Activated T-cell treated with anti-CD3 and anti-CD28 coated beads, Interleukin-2, amount 50 U/mL, for 24 hours (primary cell): ENCODE data around the gene SULT1C2.
"Not testable (repeated sequence)": the region's sequence is repeated elsewhere in the genome, so short reads cannot be mapped to it uniquely, and the experiment has no call there.

Source experiments
- DNase-seq: peaks from one replicate; pipeline ENCODE4 v3.0.0-alpha.2; 2020
- H3K27ac Mint-ChIP-seq: 2 replicates; pipeline ENCODE4 v1.8.0; 2020; ENCODE audit warnings: mild to moderate bottlenecking, mixed read lengths
- H3K27me3 Mint-ChIP-seq: 2 replicates; pipeline ENCODE4 v1.8.0; 2020; ENCODE audit warnings: mixed read lengths
- H3K36me3 Mint-ChIP-seq: 2 replicates; pipeline ENCODE4 v1.8.0; 2020; ENCODE audit warnings: low read depth, mixed read lengths
- H3K4me1 Mint-ChIP-seq: 2 replicates; pipeline ENCODE4 v1.8.0; 2020; ENCODE audit warnings: low read depth, mixed read lengths
- H3K4me3 Mint-ChIP-seq: 2 replicates; pipeline ENCODE4 v1.8.0; 2020; ENCODE audit warnings: mild to moderate bottlenecking, moderate library complexity, mixed read lengths
- H3K9me3 Mint-ChIP-seq: 2 replicates; pipeline ENCODE4 v1.8.0; 2020; ENCODE audit warnings: mixed read lengths

Gene SULT1C2

GRCh38 chr2:108270768-108271506, 17.8 kb upstream of the SULT1C2 start:
- DNase-seq: no peak
- no peak overlapping the region for H3K4me3 Mint-ChIP-seq
- H3K36me3 Mint-ChIP-seq: no peaks in the 10 kb centered on the region
- no peak overlapping the region for H3K27ac Mint-ChIP-seq
- H3K27me3 Mint-ChIP-seq: peaks cover 13% of the 10 kb centered on the region
- no peaks in the 10 kb centered on the region for H3K9me3 Mint-ChIP-seq
- H3K4me1 Mint-ChIP-seq: no peaks in the 10 kb centered on the region

GRCh38 chr2:108271691-108272253, 16.9 kb upstream of the SULT1C2 start:
- Mint-ChIP-seq H3K27ac (no peak overlapping the region), H3K4me1 (no peaks in the 10 kb centered on the region), H3K9me3 (no peaks in the 10 kb centered on the region), H3K27me3 (peaks cover 13% of the 10 kb centered on the region), H3K36me3 (no peaks in the 10 kb centered on the region), H3K4me3 (no peak overlapping the region)
- DNase-seq: no peak

DNA sequence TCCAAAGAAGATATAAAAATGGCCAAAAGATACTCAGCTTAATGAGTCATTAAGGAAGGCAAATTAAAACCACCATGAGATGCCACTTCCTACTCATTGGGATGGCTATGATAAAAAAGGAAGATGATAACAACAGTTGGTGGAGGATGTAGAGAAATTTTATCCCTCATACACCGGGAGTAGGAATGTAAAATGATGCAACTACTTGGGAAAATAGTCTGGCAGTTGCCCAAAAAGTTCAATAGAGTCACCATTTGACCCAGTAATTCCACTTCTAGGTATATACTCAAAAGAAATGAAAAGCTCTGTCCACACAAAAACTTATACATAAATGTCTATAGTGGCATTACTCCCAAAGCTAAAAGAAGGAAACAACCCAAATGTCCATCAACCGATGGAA, 10.1 kb upstream of the SULT1C2 start:
- DNase-seq: no peak
- no peaks in the 10 kb centered on the region for H3K36me3 Mint-ChIP-seq
- no peaks in the 10 kb centered on the region for H3K4me1 Mint-ChIP-seq

DNA sequence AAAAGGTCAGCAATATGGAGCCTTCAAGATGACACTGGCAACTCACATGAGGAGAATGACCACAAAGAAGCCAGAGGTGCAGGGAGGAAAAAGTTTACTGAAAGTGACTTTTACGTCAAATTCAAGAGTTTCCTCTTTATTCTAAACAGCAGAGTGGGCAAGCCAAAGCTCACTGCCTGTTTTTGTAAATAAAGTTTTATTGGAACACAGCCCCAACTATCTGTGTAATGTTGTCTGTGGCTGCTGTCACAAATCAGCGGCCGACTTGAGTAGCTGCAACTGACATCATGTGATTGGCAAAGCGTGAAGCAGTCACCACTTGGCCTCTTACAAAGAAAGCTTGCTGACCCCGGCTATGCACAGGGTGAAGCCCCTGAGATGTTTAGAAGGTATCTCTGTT, 9.2 kb upstream of the SULT1C2 start:
- Mint-ChIP-seq H3K36me3 (no peaks in the 10 kb centered on the region), H3K27ac (no peak overlapping the region)

More for the DNA sequence above, 10.1 kb upstream of the SULT1C2 start:
- H3K9me3 Mint-ChIP-seq: peaks cover 4% of the 10 kb centered on the region
- no peak overlapping the region for H3K27ac Mint-ChIP-seq
- no peak overlapping the region for H3K4me3 Mint-ChIP-seq
- peaks cover 2% of the 10 kb centered on the region for H3K27me3 Mint-ChIP-seq

DNA sequence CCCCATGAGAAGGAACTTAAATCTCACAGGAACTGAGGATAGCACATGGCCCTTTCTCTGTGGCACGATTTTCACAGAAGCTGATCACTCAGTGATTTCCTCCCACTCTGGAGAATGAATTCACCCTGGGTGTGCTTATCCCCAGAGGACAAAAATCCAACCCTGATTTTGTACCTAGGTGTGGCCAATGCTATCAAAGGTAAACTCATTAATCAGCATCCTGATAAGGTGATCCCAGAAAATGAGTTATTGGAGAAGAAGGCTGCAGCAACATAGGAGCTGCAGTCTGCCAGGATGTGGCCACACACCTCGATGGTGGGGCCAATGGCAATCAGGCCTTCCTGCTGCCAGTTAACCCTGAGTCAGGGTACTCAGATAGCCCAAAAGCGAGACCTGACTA, 8.2 kb upstream of the SULT1C2 start:
- Mint-ChIP-seq H3K36me3 (no peaks in the 10 kb centered on the region), H3K27me3 (peaks cover 2% of the 10 kb centered on the region), H3K4me1 (no peaks in the 10 kb centered on the region), H3K9me3 (peaks cover 4% of the 10 kb centered on the region), H3K27ac (no peak overlapping the region), H3K4me3 (no peak overlapping the region)
- DNase-seq: no peak

More for the DNA sequence above, 9.2 kb upstream of the SULT1C2 start:
- Mint-ChIP-seq H3K9me3 (peaks cover 4% of the 10 kb centered on the region), H3K4me3 (no peak overlapping the region), H3K27me3 (peaks cover 2% of the 10 kb centered on the region), H3K4me1 (no peaks in the 10 kb centered on the region)
- no peak for DNase-seq

GRCh38 chr2:108284566-108284965, 4.1 kb upstream of the SULT1C2 start:
- not testable (repeated sequence) for H3K27ac Mint-ChIP-seq, DNase-seq, H3K36me3 Mint-ChIP-seq, H3K4me1 Mint-ChIP-seq, H3K27me3 Mint-ChIP-seq, H3K9me3 Mint-ChIP-seq, H3K4me3 Mint-ChIP-seq

DNA sequence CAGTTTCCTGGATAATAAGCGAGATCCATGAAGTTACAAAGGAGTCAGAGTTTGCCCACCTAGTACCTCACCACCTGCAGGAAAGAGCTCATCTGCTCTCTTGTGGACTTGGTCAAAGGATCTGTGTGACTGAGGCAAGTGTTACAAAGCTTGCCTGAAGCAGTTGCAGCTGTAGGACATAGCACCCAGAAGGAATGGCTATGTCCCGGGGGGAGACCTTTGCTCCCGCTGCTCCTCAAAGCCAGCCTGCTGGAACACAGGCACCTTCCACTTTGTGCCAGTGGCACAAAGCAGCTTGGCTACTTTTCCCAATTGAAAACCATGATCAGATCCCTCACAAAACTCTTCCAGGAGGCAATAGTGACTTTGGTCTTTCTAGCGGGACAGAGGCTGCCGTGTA, 3.1 kb upstream of the SULT1C2 start:
- no peak overlapping the region for H3K4me3 Mint-ChIP-seq
- no peak overlapping the region for H3K27ac Mint-ChIP-seq
- H3K36me3 Mint-ChIP-seq: no peaks in the 10 kb centered on the region
- peaks cover 4% of the 10 kb centered on the region for H3K9me3 Mint-ChIP-seq
- no peaks in the 10 kb centered on the region for H3K4me1 Mint-ChIP-seq
- DNase-seq: no peak
- H3K27me3 Mint-ChIP-seq: peaks cover 3% of the 10 kb centered on the region

GRCh38 chr2:108287169-108287568, 1.5 kb upstream of the SULT1C2 start:
- Mint-ChIP-seq H3K4me1 (no peaks in the 10 kb centered on the region), H3K4me3 (no peak overlapping the region), H3K27me3 (peaks cover 3% of the 10 kb centered on the region), H3K9me3 (peaks cover 4% of the 10 kb centered on the region), H3K27ac (no peak overlapping the region), H3K36me3 (no peaks in the 10 kb centered on the region)
- no peak for DNase-seq

DNA sequence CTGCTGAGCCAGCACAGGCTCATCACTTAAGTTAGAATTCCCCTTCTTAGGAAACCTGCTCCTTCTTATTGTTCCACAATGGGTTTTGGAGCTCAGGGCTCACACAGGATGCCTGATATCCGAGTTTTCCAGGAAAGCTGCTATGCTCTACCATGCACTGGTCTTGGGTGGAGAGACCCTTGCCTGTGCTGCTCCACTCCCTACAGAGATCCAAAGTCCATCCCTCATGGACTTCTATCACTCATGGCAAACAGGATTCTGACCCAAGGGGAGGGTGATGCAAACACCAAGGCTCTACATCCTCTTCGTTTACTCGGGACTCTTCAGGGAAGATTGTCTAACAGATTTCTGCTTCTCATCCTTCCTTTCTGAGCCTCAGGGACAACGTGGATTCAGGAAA, 5.2 kb downstream of the SULT1C2 start:
- Mint-ChIP-seq H3K27me3 (no peaks in the 10 kb centered on the region), H3K9me3 (no peaks in the 10 kb centered on the region), H3K4me1 (no peaks in the 10 kb centered on the region)

DNA sequence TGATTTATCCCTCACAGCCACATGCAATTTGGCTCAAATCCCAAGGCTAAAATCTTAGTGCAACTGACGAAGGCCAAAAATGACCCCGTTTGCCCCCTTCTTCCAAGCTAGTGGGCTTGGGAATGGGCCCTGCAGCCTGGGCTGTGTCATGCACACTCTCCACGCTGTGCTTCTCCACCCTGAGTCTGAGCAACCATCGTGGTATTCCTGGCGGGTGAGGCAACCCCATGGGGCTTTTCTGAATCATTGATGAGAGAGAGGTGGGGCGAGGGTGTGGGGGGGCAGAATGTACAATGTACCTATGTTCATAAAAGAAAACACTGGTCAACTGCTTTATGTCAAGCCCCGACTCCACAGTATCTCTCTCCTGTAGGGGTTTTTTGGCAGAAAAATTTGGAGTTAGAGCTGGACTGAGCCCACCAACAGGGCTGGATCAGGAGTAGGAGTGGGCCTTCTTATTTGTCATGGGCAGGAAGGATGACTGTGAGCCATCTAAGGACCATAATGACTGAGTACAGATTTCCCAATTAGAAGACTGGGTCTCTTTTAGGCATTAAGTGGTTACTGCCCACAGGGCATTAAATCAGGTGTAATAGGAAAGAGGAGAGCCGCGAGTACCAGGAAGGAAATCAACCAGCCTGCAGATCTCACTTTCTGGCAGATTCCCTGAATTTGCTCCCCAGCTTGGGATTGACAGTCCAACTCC, 8.9 kb downstream of the SULT1C2 start:
- Mint-ChIP-seq H3K9me3 (no peaks in the 10 kb centered on the region), H3K36me3 (no peaks in the 10 kb centered on the region), H3K27me3 (peaks cover 5% of the 10 kb centered on the region), H3K4me3 (no peak overlapping the region), H3K4me1 (no peaks in the 10 kb centered on the region), H3K27ac (no peak overlapping the region)
- no peak for DNase-seq

More for the DNA sequence above, 5.2 kb downstream of the SULT1C2 start:
- Mint-ChIP-seq H3K36me3 (no peaks in the 10 kb centered on the region), H3K27ac (no peak overlapping the region), H3K4me3 (no peak overlapping the region)
- DNase-seq: no peak

GRCh38 chr2:108301558-108301957, 12.9 kb downstream of the SULT1C2 start:
- Mint-ChIP-seq H3K27me3 (peaks cover 5% of the 10 kb centered on the region), H3K36me3 (no peaks in the 10 kb centered on the region), H3K4me3 (no peak overlapping the region), H3K9me3 (no peaks in the 10 kb centered on the region), H3K4me1 (peaks cover 1% of the 10 kb centered on the region), H3K27ac (no peak overlapping the region)
- DNase-seq: no peak

DNA sequence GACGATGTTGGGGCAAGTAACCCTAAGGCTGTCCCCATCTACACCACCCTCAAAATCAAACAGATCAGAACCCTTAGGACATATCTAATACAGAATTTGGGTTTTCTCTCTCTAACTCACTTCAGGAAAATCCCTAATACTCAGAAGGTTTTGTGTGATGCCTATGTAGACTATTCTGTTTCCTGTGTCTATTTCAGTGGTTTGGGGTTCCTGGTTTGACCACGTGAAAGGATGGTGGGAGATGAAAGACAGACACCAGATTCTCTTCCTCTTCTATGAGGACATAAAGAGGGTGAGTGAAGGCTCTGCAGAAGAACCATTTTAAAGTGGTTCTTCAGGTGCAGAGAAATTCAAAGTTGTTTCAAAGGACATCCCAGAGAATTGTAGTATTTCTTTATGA, 16.3 kb downstream of the SULT1C2 start:
- H3K27me3 Mint-ChIP-seq: peaks cover 7% of the 10 kb centered on the region
- no peak for DNase-seq
- no peaks in the 10 kb centered on the region for H3K9me3 Mint-ChIP-seq
- no peak overlapping the region for H3K4me3 Mint-ChIP-seq
- H3K36me3 Mint-ChIP-seq: no peaks in the 10 kb centered on the region
- no peak overlapping the region for H3K27ac Mint-ChIP-seq
- peaks cover 1% of the 10 kb centered on the region for H3K4me1 Mint-ChIP-seq

DNA sequence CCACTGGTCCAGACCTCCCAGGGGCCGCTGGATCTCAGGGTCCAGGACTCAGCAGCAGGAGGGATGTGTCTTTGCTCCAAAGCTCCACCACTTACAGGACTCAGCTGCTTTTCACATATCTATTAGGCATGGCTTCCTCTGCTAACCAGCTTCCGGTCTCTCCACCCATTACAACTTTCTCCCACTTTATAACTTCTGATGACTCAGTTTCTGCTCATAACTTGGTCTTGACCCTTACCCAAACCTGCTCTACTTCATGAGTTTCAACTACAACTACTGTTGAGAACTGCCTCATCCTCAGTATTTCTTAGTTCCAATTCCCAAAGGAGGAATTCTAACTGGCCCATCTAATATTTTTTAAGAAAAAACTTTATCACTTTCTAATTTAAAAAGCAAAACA, 17.2 kb downstream of the SULT1C2 start:
- Mint-ChIP-seq H3K36me3 (no peaks in the 10 kb centered on the region), H3K4me3 (no peak overlapping the region), H3K9me3 (no peaks in the 10 kb centered on the region), H3K27ac (no peak overlapping the region), H3K27me3 (peaks cover 7% of the 10 kb centered on the region), H3K4me1 (peaks cover 1% of the 10 kb centered on the region)
- no peak for DNase-seq

DNA sequence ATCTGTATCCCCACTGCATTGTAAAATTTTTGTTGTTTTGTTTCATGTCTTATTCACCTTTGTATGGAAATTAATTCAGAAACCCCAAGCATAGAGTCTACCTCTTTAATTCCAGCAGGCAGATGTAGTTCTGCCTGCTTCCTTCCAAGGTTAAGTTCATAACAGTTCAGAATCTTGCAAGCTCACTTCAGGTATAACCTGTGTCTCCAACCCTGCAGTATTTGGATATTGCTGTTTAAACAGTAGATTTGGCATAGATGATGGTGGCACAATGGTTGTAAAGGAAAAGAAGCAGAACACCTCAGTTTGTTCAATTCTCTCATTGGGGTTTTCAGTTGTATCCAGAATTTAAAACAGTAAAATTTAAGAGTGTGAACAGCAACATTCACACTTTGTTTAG, 21.2 kb downstream of the SULT1C2 start:
- no peak overlapping the region for H3K4me3 Mint-ChIP-seq
- H3K27ac Mint-ChIP-seq: no peak overlapping the region
- peaks cover 10% of the 10 kb centered on the region for H3K27me3 Mint-ChIP-seq
- no peaks in the 10 kb centered on the region for H3K36me3 Mint-ChIP-seq
- H3K4me1 Mint-ChIP-seq: peaks cover 1% of the 10 kb centered on the region
- H3K9me3 Mint-ChIP-seq: no peaks in the 10 kb centered on the region
- no peak for DNase-seq
